SH-SY5Y (cell line): ENCODE measurements around the gene STAT3.

ENCODE experiments used
- GATA2 ChIP-seq: IDR thresholded peaks from 2 replicates; pipeline ENCODE4 v1.6.1; 2011; ENCODE audit warnings: mild to moderate bottlenecking, low read depth, low read length
- GATA3 ChIP-seq: IDR thresholded peaks from 2 replicates; pipeline ENCODE4 v1.6.1; 2011; ENCODE audit warnings: low read depth, mild to moderate bottlenecking, low read length, moderate library complexity

GRCh38 chr17:42275527-42276358, 112.5 kb downstream of the STAT3 start:
- no peak for TF ChIP-seq GATA3
- TF ChIP-seq GATA2: no peak
